ENCODE data around the gene PDILT. TPM values are rescaled to one million over a fixed set of nuclear protein-coding genes. Genes with fewer than 3 reads are reported as not detected.
"Not testable (repeated sequence)": the region's sequence is repeated elsewhere in the genome, so short reads cannot be mapped to it uniquely, and the experiment has no call there.

Gene PDILT
- total RNA-seq, 2 donors from 2014 or later, result not detected

DNA sequence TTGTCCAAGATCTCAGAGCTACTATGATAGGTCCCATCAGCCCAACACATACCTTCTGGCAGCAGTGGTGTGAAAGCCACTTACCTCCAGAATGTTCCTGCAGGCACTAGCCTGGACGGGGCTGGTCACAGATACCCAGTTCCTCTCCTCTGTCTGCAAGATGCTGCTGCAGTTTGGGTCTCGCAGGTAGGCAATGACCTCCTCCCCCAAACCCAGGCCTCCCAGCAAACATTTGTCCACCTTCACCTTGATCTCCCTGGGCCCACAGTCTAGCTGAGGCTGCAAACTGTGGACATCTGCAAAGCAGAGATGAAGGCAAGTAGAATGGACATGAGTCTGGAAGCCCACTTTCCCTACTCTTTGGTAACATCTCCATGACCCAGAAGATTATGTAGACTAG is 84.4 kb downstream of the PDILT start:
- H3K9me3 ChIP-seq (ENCODE audit: control insufficient read depth, low read length, poor library complexity, severe bottlenecking), result no peaks in the 10 kb centered on the region
- H3K27me3 Mint-ChIP-seq, result peaks cover 7% of the 10 kb centered on the region
- H3K4me1 Mint-ChIP-seq, result no peaks in the 10 kb centered on the region
- H3K27ac Mint-ChIP-seq, result no peak overlapping the region
- peaks cover 2% of the 10 kb centered on the region for H3K36me3 Mint-ChIP-seq (ENCODE audit: low read depth)
- no peak overlapping the region for H3K4me3 Mint-ChIP-seq
- ATAC-seq, result no peak
- no peak for DNase-seq

- Mint-ChIP-seq H3K4me1 (no peaks in the 10 kb centered on the region), H3K27me3 (peaks cover 7% of the 10 kb centered on the region), H3K36me3 (ENCODE audit: low read depth) (peaks cover 2% of the 10 kb centered on the region), H3K27ac (no peak overlapping the region), H3K4me3 (no peak overlapping the region)
- ATAC-seq, result no peak
- no peaks in the 10 kb centered on the region for H3K9me3 ChIP-seq (ENCODE audit: control insufficient read depth, low read length, poor library complexity, severe bottlenecking)
- no peak for DNase-seq
Measured at GRCh38 chr16:20319406-20319805, 85.1 kb downstream of the PDILT start.

DNA sequence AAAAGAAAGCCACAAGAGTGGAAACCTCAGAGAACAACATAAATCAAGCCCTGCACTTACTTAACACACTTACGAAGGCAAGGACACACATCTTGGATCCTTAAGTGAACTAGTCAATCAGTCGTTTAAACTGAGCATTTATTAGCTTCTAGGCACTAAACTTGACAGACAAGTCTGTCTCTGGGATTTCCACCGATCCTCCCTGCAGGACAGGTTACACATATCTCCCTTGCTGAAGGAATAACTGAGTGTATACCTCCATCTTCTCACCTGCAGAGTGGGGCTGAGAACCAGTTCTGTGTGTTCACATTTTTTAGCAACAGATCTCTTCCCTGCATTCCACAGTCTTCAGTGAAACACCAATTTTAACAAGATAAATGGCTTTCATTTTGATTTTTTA is 86.1 kb downstream of the PDILT start:
- DNase-seq, result no peak
- Mint-ChIP-seq H3K27ac (no peak overlapping the region), H3K36me3 (ENCODE audit: low read depth) (peaks cover 2% of the 10 kb centered on the region), H3K4me3 (no peak overlapping the region), H3K4me1 (no peaks in the 10 kb centered on the region), H3K27me3 (peaks cover 7% of the 10 kb centered on the region)
- ATAC-seq, result no peak
- no peaks in the 10 kb centered on the region for H3K9me3 ChIP-seq (ENCODE audit: control insufficient read depth, low read length, poor library complexity, severe bottlenecking)

DNA sequence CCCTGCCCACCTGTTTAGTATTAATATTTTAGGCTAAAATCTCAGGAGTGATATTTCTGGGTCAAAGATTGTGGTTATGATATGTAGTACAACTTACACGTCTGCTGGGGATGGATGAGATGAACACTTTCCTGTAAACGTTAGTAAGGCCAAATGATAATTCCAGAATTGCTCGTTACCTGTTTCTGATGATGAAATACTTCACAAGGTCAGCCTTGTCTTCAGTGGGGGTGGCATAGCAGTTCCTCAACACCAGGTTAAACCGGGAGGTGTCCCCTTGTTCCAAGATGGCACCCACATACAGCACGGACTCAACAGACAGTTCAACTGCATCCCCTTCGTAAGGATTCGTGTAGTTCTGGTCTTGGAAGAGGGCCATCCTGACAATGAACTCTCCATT is 86.5 kb downstream of the PDILT start:
- H3K4me3 Mint-ChIP-seq, result no peak overlapping the region
- no peaks in the 10 kb centered on the region for H3K4me1 Mint-ChIP-seq
- H3K36me3 Mint-ChIP-seq (ENCODE audit: low read depth), result peaks cover 2% of the 10 kb centered on the region
- H3K27me3 Mint-ChIP-seq, result peaks cover 7% of the 10 kb centered on the region
- H3K27ac Mint-ChIP-seq, result no peak overlapping the region
- H3K9me3 ChIP-seq (ENCODE audit: control insufficient read depth, low read length, poor library complexity, severe bottlenecking), result no peaks in the 10 kb centered on the region
- ATAC-seq (no peak), DNase-seq (no peak)

- H3K27me3 Mint-ChIP-seq, result peaks cover 7% of the 10 kb centered on the region
- H3K36me3 Mint-ChIP-seq (ENCODE audit: low read depth), result peaks cover 2% of the 10 kb centered on the region
- DNase-seq (no peak), ATAC-seq (no peak)
- no peak overlapping the region for H3K4me3 Mint-ChIP-seq
- H3K9me3 ChIP-seq (ENCODE audit: control insufficient read depth, low read length, poor library complexity, severe bottlenecking), result no peaks in the 10 kb centered on the region
- no peaks in the 10 kb centered on the region for H3K4me1 Mint-ChIP-seq
- H3K27ac Mint-ChIP-seq, result no peak overlapping the region
Measured at GRCh38 chr16:20317117-20317516, 87.4 kb downstream of the PDILT start.

DNA sequence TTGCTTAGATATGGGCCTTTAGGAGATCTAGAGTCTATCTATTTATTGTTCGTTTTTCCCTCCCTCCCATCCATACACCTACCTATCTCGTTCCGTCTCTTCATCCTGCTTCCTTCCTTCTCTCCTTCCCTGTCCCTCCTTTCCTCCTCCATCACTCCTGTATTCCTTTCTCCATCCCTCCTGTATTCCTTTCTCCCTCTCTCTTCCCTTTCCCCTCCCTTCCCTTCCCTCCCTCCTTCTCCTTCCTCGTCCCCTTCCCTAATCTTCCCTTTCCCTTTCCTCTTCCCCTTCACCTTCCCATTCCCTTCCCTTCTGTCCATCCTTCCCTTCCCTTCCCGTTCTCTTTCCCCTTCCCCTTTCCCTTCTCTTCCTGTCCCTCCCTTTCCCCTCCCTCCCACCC is 87.8 kb downstream of the PDILT start:
- ATAC-seq (no peak), DNase-seq (no peak)
- H3K27me3 Mint-ChIP-seq, result peaks cover 7% of the 10 kb centered on the region
- H3K9me3 ChIP-seq (ENCODE audit: control insufficient read depth, low read length, poor library complexity, severe bottlenecking), result no peaks in the 10 kb centered on the region
- H3K4me3 Mint-ChIP-seq, result no peak overlapping the region
- H3K27ac Mint-ChIP-seq, result no peak overlapping the region
- peaks cover 2% of the 10 kb centered on the region for H3K36me3 Mint-ChIP-seq (ENCODE audit: low read depth)
- H3K4me1 Mint-ChIP-seq, result no peaks in the 10 kb centered on the region

DNA sequence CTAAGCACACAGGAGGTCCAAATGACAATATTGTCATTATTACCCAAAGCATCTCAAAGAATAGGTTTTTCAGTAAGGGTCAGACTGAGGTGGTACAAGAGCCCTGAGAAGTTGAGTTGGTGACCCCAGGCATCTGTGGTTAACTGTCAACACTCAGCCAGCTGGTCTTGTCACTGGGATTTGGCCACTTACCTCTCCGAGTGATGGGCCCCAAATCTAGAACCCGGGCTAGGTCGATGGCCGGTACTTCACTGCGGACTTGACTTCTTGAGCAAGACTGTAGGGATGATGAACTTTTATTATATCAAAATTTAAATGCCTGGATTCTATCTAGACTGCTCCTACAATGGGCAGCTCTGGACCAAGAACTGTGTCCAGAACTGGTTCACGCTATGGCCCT is 88.8 kb downstream of the PDILT start:
- DNase-seq (no peak), ATAC-seq (no peak)
- H3K9me3 ChIP-seq (ENCODE audit: control insufficient read depth, low read length, poor library complexity, severe bottlenecking), result no peaks in the 10 kb centered on the region
- Mint-ChIP-seq H3K4me1 (no peaks in the 10 kb centered on the region), H3K4me3 (no peak overlapping the region), H3K36me3 (ENCODE audit: low read depth) (peaks cover 2% of the 10 kb centered on the region), H3K27me3 (peaks cover 7% of the 10 kb centered on the region), H3K27ac (no peak overlapping the region)

- Mint-ChIP-seq H3K27me3 (peaks cover 7% of the 10 kb centered on the region), H3K36me3 (ENCODE audit: low read depth) (peaks cover 2% of the 10 kb centered on the region), H3K4me1 (no peaks in the 10 kb centered on the region), H3K27ac (no peak overlapping the region), H3K4me3 (no peak overlapping the region)
- ATAC-seq (no peak), DNase-seq (no peak)
- H3K9me3 ChIP-seq (ENCODE audit: control insufficient read depth, low read length, poor library complexity, severe bottlenecking), result no peaks in the 10 kb centered on the region
Measured at GRCh38 chr16:20314575-20314974, 90.0 kb downstream of the PDILT start.

GRCh38 chr16:20313741-20314140 is 90.8 kb downstream of the PDILT start:
- no peak for ATAC-seq
- no peak for DNase-seq
- no peak overlapping the region for H3K4me3 Mint-ChIP-seq

DNA sequence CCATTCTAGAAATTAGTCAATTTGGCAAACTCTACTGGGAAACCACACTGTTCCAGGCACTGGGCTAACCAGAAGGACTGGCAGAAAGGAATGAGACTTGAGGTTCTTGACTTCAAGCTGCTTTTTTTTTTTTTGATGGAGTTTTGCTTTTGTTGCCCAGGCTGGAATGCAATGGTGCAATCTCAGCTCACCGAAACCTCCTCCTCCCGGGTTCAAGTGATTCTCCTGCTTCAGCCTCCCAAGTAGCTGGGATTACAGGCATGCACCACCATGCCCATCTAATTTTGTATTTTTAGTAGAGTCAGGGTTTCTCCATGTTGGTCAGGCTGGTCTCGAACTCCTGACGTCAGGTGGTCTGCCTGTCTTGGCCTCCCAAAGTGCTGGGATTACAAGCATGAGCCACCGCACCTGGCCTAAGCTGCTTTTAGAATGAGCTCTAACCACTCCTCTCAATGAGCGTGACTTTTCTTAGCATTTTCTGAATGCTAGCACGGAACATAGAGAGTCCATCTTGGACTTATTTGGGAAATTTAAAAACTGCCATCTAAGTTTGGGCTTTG is 91.9 kb downstream of the PDILT start:
- ATAC-seq; H3K36me3 Mint-ChIP-seq (ENCODE audit: low read depth); H3K9me3 ChIP-seq (ENCODE audit: control insufficient read depth, low read length, poor library complexity, severe bottlenecking); H3K27ac Mint-ChIP-seq; H3K4me3 Mint-ChIP-seq; DNase-seq; H3K4me1 Mint-ChIP-seq: not testable (repeated sequence)
- H3K27me3 Mint-ChIP-seq, result peaks cover 11% of the 10 kb centered on the region

More at GRCh38 chr16:20313741-20314140, 90.8 kb downstream of the PDILT start:
- Mint-ChIP-seq H3K36me3 (ENCODE audit: low read depth) (peaks cover 2% of the 10 kb centered on the region), H3K27me3 (peaks cover 7% of the 10 kb centered on the region), H3K4me1 (no peaks in the 10 kb centered on the region), H3K27ac (no peak overlapping the region)
- no peaks in the 10 kb centered on the region for H3K9me3 ChIP-seq (ENCODE audit: control insufficient read depth, low read length, poor library complexity, severe bottlenecking)

- Mint-ChIP-seq H3K4me1 (no peaks in the 10 kb centered on the region), H3K27me3 (peaks cover 13% of the 10 kb centered on the region), H3K27ac (no peak overlapping the region), H3K36me3 (ENCODE audit: low read depth) (no peaks in the 10 kb centered on the region), H3K4me3 (no peak overlapping the region)
- no peak for ATAC-seq
- no peak for DNase-seq
- H3K9me3 ChIP-seq (ENCODE audit: control insufficient read depth, low read length, poor library complexity, severe bottlenecking), result no peaks in the 10 kb centered on the region
Measured at GRCh38 chr16:20311548-20311947, 93.0 kb downstream of the PDILT start.

DNA sequence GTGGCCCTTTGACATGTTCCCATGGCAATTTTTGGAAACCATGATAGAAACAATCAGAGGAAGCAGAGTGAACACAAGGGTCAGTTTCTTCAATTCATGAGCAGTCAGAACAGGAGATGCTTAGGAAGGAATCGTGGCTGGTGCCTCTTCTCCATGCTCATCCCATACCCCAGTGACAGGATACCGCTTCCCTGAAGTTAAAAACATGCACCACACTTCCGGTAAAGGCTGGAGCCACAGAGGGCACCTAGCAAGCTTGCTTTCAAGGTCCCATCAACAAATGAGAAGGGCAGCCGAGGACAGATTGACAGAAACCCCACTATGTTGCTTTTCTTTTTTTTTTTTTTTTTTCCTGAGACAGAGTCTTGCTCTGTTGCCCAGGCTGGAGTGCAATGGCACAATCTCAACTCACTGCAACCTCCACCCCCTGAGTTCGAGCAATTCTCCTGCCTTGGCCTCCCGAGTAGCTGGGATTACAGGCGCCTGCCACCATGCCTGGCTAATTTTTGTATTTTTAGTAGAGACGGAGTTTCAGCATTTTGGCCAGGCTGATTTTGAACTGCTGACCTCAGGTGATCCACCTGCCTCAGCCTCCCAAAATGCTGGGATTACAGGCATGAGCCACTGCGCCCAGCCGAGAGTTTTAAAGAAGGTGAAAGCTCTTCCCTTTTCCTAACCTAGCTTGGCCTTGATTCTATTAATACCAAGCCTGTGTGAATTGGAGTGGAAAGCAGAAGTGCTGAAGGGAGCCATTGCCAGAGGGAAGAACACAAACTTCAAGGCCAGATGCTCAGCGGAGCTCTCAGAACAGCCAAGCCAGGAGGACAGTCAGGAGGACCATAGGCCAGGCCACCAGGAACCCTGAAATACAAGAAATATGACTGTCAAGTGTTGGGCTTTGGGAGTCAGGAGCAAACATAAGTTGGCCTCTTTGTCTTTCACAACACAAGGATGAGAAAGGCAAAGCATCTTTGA is 93.8 kb downstream of the PDILT start:
- no peak overlapping the region for H3K27ac Mint-ChIP-seq
- H3K9me3 ChIP-seq (ENCODE audit: control insufficient read depth, low read length, poor library complexity, severe bottlenecking), result no peaks in the 10 kb centered on the region
- DNase-seq (no peak), ATAC-seq (no peak)
- no peaks in the 10 kb centered on the region for H3K4me1 Mint-ChIP-seq
- H3K4me3 Mint-ChIP-seq, result no peak overlapping the region
- no peaks in the 10 kb centered on the region for H3K36me3 Mint-ChIP-seq (ENCODE audit: low read depth)
- H3K27me3 Mint-ChIP-seq, result peaks cover 17% of the 10 kb centered on the region

DNA sequence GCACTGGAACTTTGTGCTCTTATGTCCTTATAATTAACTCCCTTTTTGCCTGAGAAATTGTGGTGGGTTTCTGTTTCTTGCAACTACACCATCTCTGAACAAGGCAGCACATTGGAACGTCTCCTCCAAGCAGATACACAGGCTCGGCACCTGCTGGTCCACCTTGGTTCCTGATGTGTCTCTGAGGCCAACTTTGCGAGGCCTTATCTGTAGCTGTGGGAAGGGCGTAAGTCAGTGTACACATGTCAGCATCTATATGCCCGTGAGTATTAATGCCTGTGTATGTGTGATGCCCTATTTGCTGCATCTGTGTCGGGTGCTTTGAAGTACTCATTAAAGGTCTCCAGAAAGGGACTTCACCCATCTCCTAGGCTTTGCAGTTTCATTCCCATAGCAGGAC is 94.8 kb downstream of the PDILT start:
- DNase-seq (no peak), ATAC-seq (no peak)
- H3K4me1 Mint-ChIP-seq, result no peaks in the 10 kb centered on the region
- no peak overlapping the region for H3K27ac Mint-ChIP-seq
- no peaks in the 10 kb centered on the region for H3K36me3 Mint-ChIP-seq (ENCODE audit: low read depth)
- H3K27me3 Mint-ChIP-seq, result peaks cover 17% of the 10 kb centered on the region
- no peaks in the 10 kb centered on the region for H3K9me3 ChIP-seq (ENCODE audit: control insufficient read depth, low read length, poor library complexity, severe bottlenecking)
- H3K4me3 Mint-ChIP-seq, result no peak overlapping the region

Data from T-helper 17 cell (primary cell).